ENCODE measurements around the gene DAAM1.

Gene DAAM1

DNA sequence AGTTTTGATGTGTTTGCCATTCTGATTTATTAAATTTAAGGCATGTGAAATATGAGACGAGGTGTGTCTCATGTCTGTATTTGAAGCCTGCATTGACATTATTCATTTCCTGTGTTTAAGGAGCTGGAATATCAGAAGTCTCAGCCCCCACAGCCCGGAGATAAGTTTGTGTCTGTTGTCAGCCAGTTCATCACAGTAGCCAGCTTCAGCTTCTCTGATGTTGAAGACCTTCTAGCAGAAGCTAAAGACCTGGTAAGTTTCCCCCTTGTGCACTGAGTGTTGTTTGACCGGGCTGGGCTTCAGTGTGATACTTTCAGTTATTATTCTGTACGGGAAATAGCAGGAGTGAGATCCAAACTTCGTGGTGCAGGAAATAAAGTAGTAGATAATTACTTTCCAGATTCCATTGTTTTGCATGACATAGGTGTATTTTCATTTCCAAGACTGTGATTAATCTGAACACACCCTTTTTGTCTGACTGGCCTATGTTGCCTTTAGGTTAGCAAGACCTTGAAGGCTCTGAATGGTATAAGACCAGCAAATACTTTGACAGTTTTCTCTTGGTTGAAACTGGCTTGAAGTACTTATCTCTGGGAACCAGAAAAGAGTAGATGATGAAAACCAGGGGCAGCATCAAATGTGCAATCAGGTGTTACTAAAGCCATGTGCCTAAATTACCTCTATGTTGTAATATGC, 175.2 kb downstream of the DAAM1 start:
- Histone ChIP-seq H2BK15ac (ENCODE audit: low read depth, poor library complexity, severe bottlenecking) (no peak overlapping the region), H3K4me3 (ENCODE audit: insufficient read depth in 1 of 2, low read depth in 1 of 2, low read length in 2 of 2) (peak overlapping the region in 1 of 2 experiments; percentile 6), H3K27ac (ENCODE audit: low read length, poor library complexity, severe bottlenecking) (no peak overlapping the region), H2BK120ac (ENCODE audit: low read depth, low read length) (no peak overlapping the region), H4K91ac (ENCODE audit: low read length) (no peak overlapping the region), H2BK12ac (ENCODE audit: low read length in 2 of 2) (no peak overlapping the region), H3K79me1 (replicated peaks; ENCODE audit: low read length, poor library complexity, severe bottlenecking) (no peaks in the 10 kb centered on the region), H3K27me3 (ENCODE audit: control insufficient read depth in 1 of 2, insufficient read depth in 1 of 2, low read length in 2 of 2) (no peaks in the 10 kb centered on the region), H3K9me3 (ENCODE audit: control insufficient read depth, low read length) (no peaks in the 10 kb centered on the region), H2AK5ac (ENCODE audit: low read length, severe bottlenecking) (no peak overlapping the region), H3K4me2 (ENCODE audit: low read length, poor library complexity, severe bottlenecking) (no peak overlapping the region), H3K4ac (ENCODE audit: low read depth in 1 of 2, low read length in 2 of 2) (no peak overlapping the region), H2BK5ac (ENCODE audit: low read depth, low read length, poor library complexity, severe bottlenecking) (no peak overlapping the region), H3K4me1 (ENCODE audit: control insufficient read depth, insufficient read depth, low read depth, low read length) (peaks cover 2% of the 10 kb centered on the region), H2AFZ (ENCODE audit: low read depth, low read length) (no peak overlapping the region), H3K23ac (ENCODE audit: low read length in 2 of 2) (no peak overlapping the region), H3K18ac (ENCODE audit: low read depth in 1 of 2, low read length in 2 of 2) (no peak overlapping the region), H3K36me3 (ENCODE audit: control insufficient read depth in 1 of 2, insufficient read depth in 2 of 2, low read depth in 1 of 2, low read length in 2 of 2) (peaks cover 5 to 35% of the 10 kb centered on the region in 2 experiments), H3K14ac (ENCODE audit: low read length in 2 of 2) (no peak overlapping the region), H3K9ac (ENCODE audit: low read length) (peak overlapping the region; percentile 21), H4K8ac (ENCODE audit: low read length) (no peak overlapping the region)
- DNase-seq, result no peak
- 46% methylated on average over 5 of the region's 5 CpGs for WGBS

DNA sequence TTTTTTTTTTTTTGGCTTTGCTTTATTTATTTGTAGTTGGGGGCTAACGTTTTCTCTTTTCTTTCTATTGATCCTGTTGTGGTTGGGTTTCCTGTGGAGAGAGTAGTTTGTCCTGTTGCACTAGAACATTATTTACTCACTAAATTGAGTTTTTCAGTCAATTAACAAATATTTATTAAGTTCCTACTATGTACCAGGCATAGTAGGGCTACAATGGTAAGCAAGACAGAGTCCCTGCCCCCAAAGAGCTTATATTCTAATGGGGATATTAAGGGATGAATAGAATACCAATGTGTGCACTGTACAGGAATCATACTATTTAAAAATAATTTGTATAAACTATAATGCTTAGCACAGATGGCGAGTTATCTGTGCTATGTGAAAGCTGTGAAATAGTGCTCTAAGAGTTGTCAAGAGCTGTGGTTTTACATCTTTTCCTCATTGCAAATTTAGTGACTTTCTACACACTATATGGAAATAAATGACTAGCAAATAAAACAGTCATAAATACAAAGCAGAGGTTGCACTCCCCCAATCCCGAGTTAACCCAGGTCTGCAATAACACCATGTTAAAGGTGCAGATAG, 181.8 kb downstream of the DAAM1 start:
- 75% methylated on average over 1 of the region's 3 CpGs for WGBS
- H3K9ac ChIP-seq (ENCODE audit: low read length), result no peak overlapping the region

DNA sequence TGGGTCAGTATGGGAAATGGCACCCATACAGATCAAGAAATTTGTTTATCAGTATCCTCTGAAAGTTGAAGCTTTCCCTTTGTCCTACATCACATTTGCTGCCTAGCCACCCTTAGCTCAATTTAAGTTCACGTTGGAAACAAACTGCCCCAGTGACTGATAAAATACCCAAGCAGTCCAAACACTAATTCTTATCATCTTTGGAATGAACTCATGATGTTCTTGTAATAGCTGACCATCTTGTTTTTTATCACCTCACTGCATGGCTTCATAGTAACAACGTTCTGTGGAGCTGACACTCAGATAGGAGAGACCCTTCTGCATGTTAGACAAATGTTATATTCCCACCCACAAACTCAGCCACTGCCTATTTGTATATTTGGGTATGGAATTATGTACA, 183.3 kb downstream of the DAAM1 start:
- Histone ChIP-seq H2BK15ac (ENCODE audit: low read depth, poor library complexity, severe bottlenecking) (no peak overlapping the region), H3K4me2 (ENCODE audit: low read length, poor library complexity, severe bottlenecking) (no peak overlapping the region), H4K8ac (ENCODE audit: low read length) (no peak overlapping the region), H3K18ac (ENCODE audit: low read depth in 1 of 2, low read length in 2 of 2) (no peak overlapping the region), H3K27ac (ENCODE audit: low read length, poor library complexity, severe bottlenecking) (no peak overlapping the region), H3K79me1 (replicated peaks; ENCODE audit: low read length, poor library complexity, severe bottlenecking) (no peaks in the 10 kb centered on the region), H4K91ac (ENCODE audit: low read length) (no peak overlapping the region), H3K4me1 (ENCODE audit: control insufficient read depth, insufficient read depth, low read depth, low read length) (no peaks in the 10 kb centered on the region), H2AK5ac (ENCODE audit: low read length, severe bottlenecking) (no peak overlapping the region), H2BK12ac (ENCODE audit: low read length in 2 of 2) (no peak overlapping the region), H3K23ac (ENCODE audit: low read length in 2 of 2) (no peak overlapping the region), H3K4me3 (ENCODE audit: insufficient read depth in 1 of 2, low read depth in 1 of 2, low read length in 2 of 2) (no peak overlapping the region), H3K4ac (ENCODE audit: low read depth in 1 of 2, low read length in 2 of 2) (no peak overlapping the region), H3K36me3 (ENCODE audit: control insufficient read depth in 1 of 2, insufficient read depth in 2 of 2, low read depth in 1 of 2, low read length in 2 of 2) (peaks cover 0 to 21% of the 10 kb centered on the region in 2 experiments), H3K27me3 (ENCODE audit: control insufficient read depth in 1 of 2, insufficient read depth in 1 of 2, low read length in 2 of 2) (no peaks in the 10 kb centered on the region), H3K9me3 (ENCODE audit: control insufficient read depth, low read length) (no peaks in the 10 kb centered on the region), H2BK5ac (ENCODE audit: low read depth, low read length, poor library complexity, severe bottlenecking) (no peak overlapping the region), H3K9ac (ENCODE audit: low read length) (no peak overlapping the region), H3K14ac (ENCODE audit: low read length in 2 of 2) (no peak overlapping the region), H2AFZ (ENCODE audit: low read depth, low read length) (no peak overlapping the region), H2BK120ac (ENCODE audit: low read depth, low read length) (no peak overlapping the region)
- WGBS, result 82% methylated on average over 1 of the region's 2 CpGs
- DNase-seq, result no peak

More for the DNA sequence above, 181.8 kb downstream of the DAAM1 start:
- H2BK5ac ChIP-seq (ENCODE audit: low read depth, low read length, poor library complexity, severe bottlenecking), result no peak overlapping the region
- no peak overlapping the region for H2BK15ac ChIP-seq (ENCODE audit: low read depth, poor library complexity, severe bottlenecking)
- no peak overlapping the region for H2BK12ac ChIP-seq (ENCODE audit: low read length in 2 of 2)
- no peak for DNase-seq
- no peak overlapping the region for H3K14ac ChIP-seq (ENCODE audit: low read length in 2 of 2)
- H2AK5ac ChIP-seq (ENCODE audit: low read length, severe bottlenecking), result no peak overlapping the region
- no peaks in the 10 kb centered on the region for H3K9me3 ChIP-seq (ENCODE audit: control insufficient read depth, low read length)
- no peak overlapping the region for H3K4me3 ChIP-seq (ENCODE audit: insufficient read depth in 1 of 2, low read depth in 1 of 2, low read length in 2 of 2)
- H3K23ac ChIP-seq (ENCODE audit: low read length in 2 of 2), result no peak overlapping the region
- H3K79me1 ChIP-seq (replicated peaks; ENCODE audit: low read length, poor library complexity, severe bottlenecking), result no peaks in the 10 kb centered on the region
- H3K4me2 ChIP-seq (ENCODE audit: low read length, poor library complexity, severe bottlenecking), result no peak overlapping the region
- H2BK120ac ChIP-seq (ENCODE audit: low read depth, low read length), result no peak overlapping the region
- H3K27ac ChIP-seq (ENCODE audit: low read length, poor library complexity, severe bottlenecking), result no peak overlapping the region
- H3K36me3 ChIP-seq (ENCODE audit: control insufficient read depth in 1 of 2, insufficient read depth in 2 of 2, low read depth in 1 of 2, low read length in 2 of 2), result peaks cover 0 to 24% of the 10 kb centered on the region in 2 experiments
- H3K4ac ChIP-seq (ENCODE audit: low read depth in 1 of 2, low read length in 2 of 2), result no peak overlapping the region
- no peak overlapping the region for H3K18ac ChIP-seq (ENCODE audit: low read depth in 1 of 2, low read length in 2 of 2)
- H4K91ac ChIP-seq (ENCODE audit: low read length), result no peak overlapping the region
- H3K4me1 ChIP-seq (ENCODE audit: control insufficient read depth, insufficient read depth, low read depth, low read length), result no peaks in the 10 kb centered on the region
- H2AFZ ChIP-seq (ENCODE audit: low read depth, low read length), result no peak overlapping the region
- H4K8ac ChIP-seq (ENCODE audit: low read length), result no peak overlapping the region
- H3K27me3 ChIP-seq (ENCODE audit: control insufficient read depth in 1 of 2, insufficient read depth in 1 of 2, low read length in 2 of 2), result no peaks in the 10 kb centered on the region

DNA sequence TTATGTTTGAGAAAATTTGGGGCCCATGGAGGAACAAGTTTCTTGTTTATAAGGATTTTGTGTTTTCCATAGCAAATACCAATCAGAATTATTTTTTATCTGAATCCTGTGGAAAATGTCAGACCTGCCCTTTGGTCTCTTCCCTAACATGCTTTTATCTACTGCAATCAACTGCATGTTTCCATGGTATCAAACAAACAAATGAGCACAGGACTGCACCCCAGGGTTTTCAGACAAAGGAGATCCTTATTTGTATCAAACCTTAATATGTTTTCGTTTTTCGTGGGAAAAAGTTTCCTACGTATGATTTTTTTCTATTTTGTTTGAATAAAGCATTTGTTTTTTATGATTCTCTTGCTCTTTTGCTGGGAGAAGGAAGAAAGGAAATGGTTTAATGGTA, 185.6 kb downstream of the DAAM1 start:
- no peak overlapping the region for H2BK15ac ChIP-seq (ENCODE audit: low read depth, poor library complexity, severe bottlenecking)
- H3K9me3 ChIP-seq (ENCODE audit: control insufficient read depth, low read length), result no peaks in the 10 kb centered on the region
- no peaks in the 10 kb centered on the region for H3K27me3 ChIP-seq (ENCODE audit: control insufficient read depth in 1 of 2, insufficient read depth in 1 of 2, low read length in 2 of 2)

More for the DNA sequence above, 185.6 kb downstream of the DAAM1 start:
- H4K91ac ChIP-seq (ENCODE audit: low read length), result no peak overlapping the region
- H3K9ac ChIP-seq (ENCODE audit: low read length), result no peak overlapping the region
- no peak overlapping the region for H3K23ac ChIP-seq (ENCODE audit: low read length in 2 of 2)
- H4K8ac ChIP-seq (ENCODE audit: low read length), result no peak overlapping the region
- 94% methylated on average over 3 of the region's 3 CpGs for WGBS
- no peak overlapping the region for H2BK12ac ChIP-seq (ENCODE audit: low read length in 2 of 2)
- DNase-seq, result no peak
- no peak overlapping the region for H3K18ac ChIP-seq (ENCODE audit: low read depth in 1 of 2, low read length in 2 of 2)
- no peak overlapping the region for H3K27ac ChIP-seq (ENCODE audit: low read length, poor library complexity, severe bottlenecking)
- H2BK5ac ChIP-seq (ENCODE audit: low read depth, low read length, poor library complexity, severe bottlenecking), result no peak overlapping the region
- peaks cover 0 to 3% of the 10 kb centered on the region in 2 experiments for H3K36me3 ChIP-seq (ENCODE audit: control insufficient read depth in 1 of 2, insufficient read depth in 2 of 2, low read depth in 1 of 2, low read length in 2 of 2)
- H3K4ac ChIP-seq (ENCODE audit: low read depth in 1 of 2, low read length in 2 of 2), result no peak overlapping the region
- no peaks in the 10 kb centered on the region for H3K79me1 ChIP-seq (replicated peaks; ENCODE audit: low read length, poor library complexity, severe bottlenecking)
- peaks cover 3% of the 10 kb centered on the region for H3K4me1 ChIP-seq (ENCODE audit: control insufficient read depth, insufficient read depth, low read depth, low read length)
- no peak overlapping the region for H2BK120ac ChIP-seq (ENCODE audit: low read depth, low read length)
- no peak overlapping the region for H3K4me3 ChIP-seq (ENCODE audit: insufficient read depth in 1 of 2, low read depth in 1 of 2, low read length in 2 of 2)
- no peak overlapping the region for H2AK5ac ChIP-seq (ENCODE audit: low read length, severe bottlenecking)
- H3K4me2 ChIP-seq (ENCODE audit: low read length, poor library complexity, severe bottlenecking), result no peak overlapping the region
- no peak overlapping the region for H3K14ac ChIP-seq (ENCODE audit: low read length in 2 of 2)
- no peak overlapping the region for H2AFZ ChIP-seq (ENCODE audit: low read depth, low read length)
